ENCODE data around the gene ITPR3. TPM values are rescaled to one million over a fixed set of nuclear protein-coding genes. Genes with fewer than 3 reads are reported as not detected.

The ITPR3 gene
- total and polyA plus RNA-seq, 2 experiments from 2014 or later: 4.9 to 10.4 TPM

DNA sequence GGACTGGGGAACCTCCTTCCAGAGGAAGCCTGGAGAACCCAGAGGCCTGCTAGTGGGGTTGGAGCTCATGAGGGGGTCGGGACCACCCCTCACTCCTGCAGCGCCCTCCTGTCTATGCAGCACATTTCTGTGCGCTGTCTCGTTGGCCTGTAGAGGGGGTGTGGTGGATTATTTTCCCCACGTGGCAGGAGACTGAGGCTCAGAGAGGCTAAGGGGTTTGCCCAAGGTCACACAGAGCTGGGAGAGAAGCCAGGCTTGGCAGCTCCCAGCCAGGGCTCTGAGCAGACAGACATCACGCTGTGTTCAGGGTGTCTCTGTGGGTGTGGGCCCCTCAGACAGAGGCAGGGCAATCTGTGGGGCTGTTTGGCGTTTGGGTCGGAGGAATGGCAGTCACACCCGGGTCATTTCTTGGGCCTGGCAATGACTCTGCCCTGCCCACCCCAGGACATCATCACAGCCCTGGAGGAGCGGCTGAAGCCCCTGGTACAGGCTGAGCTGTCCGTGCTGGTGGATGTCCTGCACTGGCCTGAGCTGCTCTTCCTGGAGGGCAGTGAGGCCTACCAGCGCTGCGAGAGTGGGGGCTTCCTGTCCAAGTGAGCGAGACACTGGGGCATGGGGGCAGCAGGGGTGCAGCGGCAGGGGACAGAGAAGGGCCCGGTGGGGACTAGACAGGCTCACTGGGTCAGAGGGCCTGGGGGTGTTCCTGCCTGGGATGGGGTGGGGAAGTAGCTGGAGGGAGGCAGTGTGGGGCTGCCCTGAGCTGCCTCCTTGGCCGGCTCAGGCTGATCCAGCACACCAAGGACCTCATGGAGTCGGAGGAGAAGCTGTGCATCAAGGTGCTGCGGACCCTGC lies 62.7 kb downstream of the ITPR3 start:
- Histone ChIP-seq H3K4me2 (ENCODE audit: unreplicated experiment) (no peak overlapping the region), H3K9me2 (ENCODE audit: insufficient read depth) (no peaks in the 10 kb centered on the region), H3K9me3 (ENCODE audit: low read depth) (no peaks in the 10 kb centered on the region), H3K36me3 (ENCODE audit: low read depth) (no peaks in the 10 kb centered on the region; the same call in 1 of the 2 replicates), H4K20me1 (ENCODE audit: insufficient read depth) (no peaks in the 10 kb centered on the region), H3K27me3 (replicated peaks; ENCODE audit: insufficient read depth) (no peaks in the 10 kb centered on the region), H3K79me2 (ENCODE audit: insufficient read depth) (no peaks in the 10 kb centered on the region), H3K27ac (no peak overlapping the region), H3K4me1 (ENCODE audit: insufficient read depth) (peaks cover 4% of the 10 kb centered on the region; the same call in 1 of the 2 replicates), H3F3A (ENCODE audit: insufficient read depth) (no peaks in the 10 kb centered on the region), H3K4me3 (no peak overlapping the region), H3K9ac (no peak overlapping the region), H2AFZ (no peak overlapping the region)
- in situ Hi-C loops (cut with MboI): no loop called here
- WGBS, 2 experiments (ENCODE audit: low coverage in 1 of 2, low lambda C conversion rate in 2 of 2, missing lambda C conversion rate in 2 of 2): 67 to 73% methylated on average over 16 to 19 of the region's 19 CpGs
- DNase-seq: no peak
- TF ChIP-seq EZH2 (IDR thresholded peaks at IDR 0.05; ENCODE audit: insufficient read depth, poor library complexity, severe bottlenecking): no peak
- TF ChIP-seq EZH2phosphoT487 (IDR thresholded peaks at IDR 0.05; ENCODE audit: insufficient read depth, low read depth): no peak

DNA sequence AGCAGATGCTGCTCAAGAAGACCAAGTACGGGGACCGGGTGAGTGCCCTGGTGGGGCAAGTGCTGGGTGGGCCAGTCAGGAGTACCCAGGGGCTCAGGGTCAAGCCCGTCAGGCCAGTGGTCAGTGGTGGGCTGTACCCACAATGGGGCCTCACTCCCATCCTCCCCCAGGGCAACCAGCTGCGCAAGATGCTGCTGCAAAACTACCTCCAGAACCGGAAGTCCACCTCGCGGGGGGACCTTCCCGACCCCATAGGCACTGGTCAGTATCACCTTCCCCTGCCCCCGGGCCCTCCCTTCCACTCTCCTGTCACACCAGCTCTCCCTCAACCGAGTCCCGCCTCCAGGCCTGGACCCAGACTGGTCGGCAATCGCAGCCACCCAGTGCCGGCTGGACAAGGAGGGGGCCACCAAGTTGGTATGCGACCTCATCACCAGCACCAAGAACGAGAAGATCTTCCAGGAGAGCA lies 63.3 kb downstream of the ITPR3 start:
- Histone ChIP-seq H3K9me3 (ENCODE audit: low read depth) (no peaks in the 10 kb centered on the region), H3K4me2 (ENCODE audit: unreplicated experiment) (no peak overlapping the region), H3K9ac (no peak overlapping the region), H4K20me1 (ENCODE audit: insufficient read depth) (no peaks in the 10 kb centered on the region), H3K9me2 (ENCODE audit: insufficient read depth) (no peaks in the 10 kb centered on the region), H3K4me3 (no peak overlapping the region), H3F3A (ENCODE audit: insufficient read depth) (no peaks in the 10 kb centered on the region), H3K27me3 (replicated peaks; ENCODE audit: insufficient read depth) (no peaks in the 10 kb centered on the region), H3K27ac (no peak overlapping the region), H2AFZ (no peak overlapping the region), H3K36me3 (ENCODE audit: low read depth) (no peaks in the 10 kb centered on the region; the same call in 1 of the 2 replicates), H3K79me2 (ENCODE audit: insufficient read depth) (no peaks in the 10 kb centered on the region), H3K4me1 (ENCODE audit: insufficient read depth) (peaks cover 4% of the 10 kb centered on the region; the same call in 1 of the 2 replicates)
- 89 to 91% methylated on average over 13 to 16 of the region's 16 CpGs for WGBS, 2 experiments (ENCODE audit: low coverage in 1 of 2, low lambda C conversion rate in 2 of 2, missing lambda C conversion rate in 2 of 2)
- in situ Hi-C loops (cut with MboI): no loop called here
- no peak for DNase-seq
- TF ChIP-seq EZH2phosphoT487 (IDR thresholded peaks at IDR 0.05; ENCODE audit: insufficient read depth, low read depth) (no peak), EZH2 (IDR thresholded peaks at IDR 0.05; ENCODE audit: insufficient read depth, poor library complexity, severe bottlenecking) (no peak)

- H3K36me3 ChIP-seq (ENCODE audit: low read depth): no peaks in the 10 kb centered on the region; the same call in 1 of the 2 replicates
Measured at GRCh38 chr6:33684983-33685382, 63.9 kb downstream of the ITPR3 start.

DNA sequence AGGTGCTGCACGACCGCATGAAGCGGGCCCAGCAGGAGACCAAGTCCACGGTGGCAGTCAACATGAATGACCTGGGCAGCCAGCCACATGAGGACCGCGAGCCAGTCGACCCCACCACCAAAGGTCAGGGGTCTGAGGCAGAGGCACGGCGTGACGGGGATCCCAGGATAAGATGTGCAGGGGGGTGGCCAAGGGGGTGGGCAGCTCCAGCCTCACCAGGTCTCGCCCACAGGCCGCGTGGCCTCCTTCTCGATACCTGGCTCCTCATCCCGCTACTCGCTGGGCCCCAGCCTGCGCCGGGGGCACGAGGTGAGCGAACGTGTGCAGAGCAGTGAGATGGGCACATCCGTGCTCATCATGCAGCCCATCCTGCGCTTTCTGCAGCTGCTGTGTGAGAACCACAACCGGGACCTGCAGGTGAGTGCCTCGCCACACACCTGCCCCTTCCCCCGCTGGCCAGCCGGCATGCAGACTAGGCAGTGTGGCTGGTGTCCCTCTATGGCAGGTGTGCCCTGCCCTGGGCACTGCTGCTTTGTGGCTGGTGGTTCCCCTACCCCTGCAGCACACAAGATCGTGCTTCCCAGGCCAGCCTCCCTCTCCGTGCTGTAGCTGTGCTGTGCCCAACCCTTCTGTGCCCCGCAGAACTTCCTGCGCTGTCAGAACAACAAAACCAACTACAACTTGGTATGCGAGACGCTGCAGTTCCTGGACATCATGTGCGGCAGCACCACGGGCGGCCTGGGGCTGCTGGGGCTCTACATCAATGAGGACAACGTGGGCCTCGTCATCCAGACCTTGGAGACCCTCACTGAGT lies 64.5 kb downstream of the ITPR3 start:
- Histone ChIP-seq H3K27ac (no peak overlapping the region), H4K20me1 (ENCODE audit: insufficient read depth) (no peaks in the 10 kb centered on the region), H3K27me3 (replicated peaks; ENCODE audit: insufficient read depth) (no peaks in the 10 kb centered on the region), H3K9me3 (ENCODE audit: low read depth) (no peaks in the 10 kb centered on the region), H3K4me3 (no peak overlapping the region), H3K9ac (no peak overlapping the region), H2AFZ (no peak overlapping the region), H3K79me2 (ENCODE audit: insufficient read depth) (no peaks in the 10 kb centered on the region), H3F3A (ENCODE audit: insufficient read depth) (no peaks in the 10 kb centered on the region), H3K4me1 (ENCODE audit: insufficient read depth) (peaks cover 4% of the 10 kb centered on the region; the same call in 1 of the 2 replicates), H3K4me2 (ENCODE audit: unreplicated experiment) (no peak overlapping the region), H3K36me3 (ENCODE audit: low read depth) (no peaks in the 10 kb centered on the region; the same call in 1 of the 2 replicates), H3K9me2 (ENCODE audit: insufficient read depth) (no peaks in the 10 kb centered on the region)
- in situ Hi-C loops (cut with MboI): no loop called here
- WGBS, 2 experiments (ENCODE audit: low coverage in 1 of 2, low lambda C conversion rate in 2 of 2, missing lambda C conversion rate in 2 of 2): 88 to 90% methylated on average over 32 to 38 of the region's 38 CpGs
- no peak for DNase-seq
- TF ChIP-seq EZH2phosphoT487 (IDR thresholded peaks at IDR 0.05; ENCODE audit: insufficient read depth, low read depth): no peak
- TF ChIP-seq EZH2 (IDR thresholded peaks at IDR 0.05; ENCODE audit: insufficient read depth, poor library complexity, severe bottlenecking): no peak

More at GRCh38 chr6:33684983-33685382, 63.9 kb downstream of the ITPR3 start:
- Histone ChIP-seq H2AFZ (no peak overlapping the region), H3K27ac (no peak overlapping the region), H3K4me2 (ENCODE audit: unreplicated experiment) (no peak overlapping the region), H3F3A (ENCODE audit: insufficient read depth) (no peaks in the 10 kb centered on the region), H3K9ac (no peak overlapping the region), H3K27me3 (replicated peaks; ENCODE audit: insufficient read depth) (no peaks in the 10 kb centered on the region), H3K9me2 (ENCODE audit: insufficient read depth) (no peaks in the 10 kb centered on the region), H3K9me3 (ENCODE audit: low read depth) (no peaks in the 10 kb centered on the region), H4K20me1 (ENCODE audit: insufficient read depth) (no peaks in the 10 kb centered on the region), H3K4me3 (no peak overlapping the region), H3K79me2 (ENCODE audit: insufficient read depth) (no peaks in the 10 kb centered on the region), H3K4me1 (ENCODE audit: insufficient read depth) (peaks cover 4% of the 10 kb centered on the region; the same call in 1 of the 2 replicates)
- in situ Hi-C loops (cut with MboI): no loop called here
- DNase-seq: no peak
- TF ChIP-seq EZH2 (IDR thresholded peaks at IDR 0.05; ENCODE audit: insufficient read depth, poor library complexity, severe bottlenecking) (no peak), EZH2phosphoT487 (IDR thresholded peaks at IDR 0.05; ENCODE audit: insufficient read depth, low read depth) (no peak)
- 96 to 98% methylated on average over 4 to 7 of the region's 7 CpGs for WGBS, 2 experiments (ENCODE audit: low coverage in 1 of 2, low lambda C conversion rate in 2 of 2, missing lambda C conversion rate in 2 of 2)

Data from GM23248 (cell line).